Loucy (cell line): ENCODE measurements around the gene FREM3.

Source experiments
- H2AFZ ChIP-seq: fragments of 200-600 bp; sonication (generic); 2 replicates; pipeline ENCODE4 v1.6.0; 2016; ENCODE audit warnings: antibody characterized with exemption, mild to moderate bottlenecking, low read length, moderate library complexity
- H3F3A ChIP-seq: fragments of 200-600 bp; 2 replicates; pipeline ENCODE4 v1.6.0; 2016; ENCODE audit warnings: antibody characterized with exemption, low read depth, mild to moderate bottlenecking
- H3K27me3 ChIP-seq: fragments of 200-600 bp; sonication (generic); 2 replicates; pipeline ENCODE4 v1.6.1; 2014; ENCODE audit warnings: low read length, mild to moderate bottlenecking; ENCODE audit not compliant: insufficient read depth, poor library complexity, severe bottlenecking
- H3K36me3 ChIP-seq: fragments of 200-600 bp; sonication (generic); 2 replicates; pipeline ENCODE4 v1.6.1; 2016; ENCODE audit warnings: low read length; ENCODE audit not compliant: insufficient read depth
- H3K4me1 ChIP-seq: fragments of 200-600 bp; sonication (generic); 2 replicates; pipeline ENCODE4 v1.5.1; 2014; ENCODE audit warnings: low read length, mild to moderate bottlenecking; ENCODE audit not compliant: insufficient read depth, poor library complexity, severe bottlenecking
- H3K4me2 ChIP-seq: fragments of 200-600 bp; sonication (generic); 2 replicates; pipeline ENCODE4 v1.6.0; 2014; ENCODE audit warnings: antibody characterized with exemption, low read length, low read depth, mild to moderate bottlenecking; ENCODE audit not compliant: poor library complexity, severe bottlenecking
- H3K4me3 ChIP-seq: fragments of 200-600 bp; sonication (generic); 2 replicates; pipeline ENCODE4 v1.5.1; 2014; ENCODE audit warnings: low read length, mild to moderate bottlenecking, mixed read lengths; ENCODE audit not compliant: poor library complexity, severe bottlenecking
- H3K79me2 ChIP-seq: fragments of 200-600 bp; sonication (generic); 2 replicates; pipeline ENCODE4 v1.6.1; 2014; ENCODE audit warnings: low read length; ENCODE audit not compliant: insufficient read depth
- H3K9ac ChIP-seq: fragments of 200-600 bp; sonication (generic); 2 replicates; pipeline ENCODE4 v1.6.0; 2014; ENCODE audit warnings: mild to moderate bottlenecking, low read depth, low read length, moderate library complexity; ENCODE audit not compliant: poor library complexity, severe bottlenecking
- H3K9me2 ChIP-seq: fragments of 200-600 bp; sonication (generic); replicated peaks from 2 replicates; pipeline ENCODE4 v1.6.1; 2016; ENCODE audit warnings: low read depth, low read length, mixed read lengths
- H3K9me3 ChIP-seq: fragments of 200-600 bp; sonication (generic); 2 replicates; pipeline ENCODE4 v1.6.1; 2014; ENCODE audit warnings: mild to moderate bottlenecking, antibody characterized with exemption, low read length, low read depth; ENCODE audit not compliant: insufficient read depth
- H4K20me1 ChIP-seq: fragments of 200-600 bp; sonication (generic); 2 replicates; pipeline ENCODE4 v1.6.0; 2014; ENCODE audit warnings: antibody characterized with exemption, low read length, mild to moderate bottlenecking; ENCODE audit not compliant: insufficient read depth, poor library complexity, severe bottlenecking
- EZH2phosphoT487 ChIP-seq: fragments of 200-600 bp; IDR thresholded peaks from 2 replicates; pipeline ENCODE4 v1.6.1; 2018; ENCODE audit warnings: antibody characterized with exemption, mild to moderate bottlenecking, moderate library complexity, borderline replicate concordance
- TF ChIP-seq, protein P1 (sequence below): fragments of 200-600 bp; sonication (generic); conservative IDR thresholded peaks from 2 replicates; pipeline ENCODE4 v1.5.1; 2014; ENCODE audit warnings: mild to moderate bottlenecking, antibody characterized with exemption, low read length

Gene FREM3

GRCh38 chr4:143713553-143713952 lies 13.1 kb upstream of the FREM3 start:
- no peak overlapping the region for H3K4me3 ChIP-seq
- H3K36me3 ChIP-seq: no peaks in the 10 kb centered on the region
- no peaks in the 10 kb centered on the region for H3K9me3 ChIP-seq
- no peaks in the 10 kb centered on the region for H3F3A ChIP-seq
- TF ChIP-seq EZH2phosphoT487: no peak
- TF ChIP-seq, protein P1, sequence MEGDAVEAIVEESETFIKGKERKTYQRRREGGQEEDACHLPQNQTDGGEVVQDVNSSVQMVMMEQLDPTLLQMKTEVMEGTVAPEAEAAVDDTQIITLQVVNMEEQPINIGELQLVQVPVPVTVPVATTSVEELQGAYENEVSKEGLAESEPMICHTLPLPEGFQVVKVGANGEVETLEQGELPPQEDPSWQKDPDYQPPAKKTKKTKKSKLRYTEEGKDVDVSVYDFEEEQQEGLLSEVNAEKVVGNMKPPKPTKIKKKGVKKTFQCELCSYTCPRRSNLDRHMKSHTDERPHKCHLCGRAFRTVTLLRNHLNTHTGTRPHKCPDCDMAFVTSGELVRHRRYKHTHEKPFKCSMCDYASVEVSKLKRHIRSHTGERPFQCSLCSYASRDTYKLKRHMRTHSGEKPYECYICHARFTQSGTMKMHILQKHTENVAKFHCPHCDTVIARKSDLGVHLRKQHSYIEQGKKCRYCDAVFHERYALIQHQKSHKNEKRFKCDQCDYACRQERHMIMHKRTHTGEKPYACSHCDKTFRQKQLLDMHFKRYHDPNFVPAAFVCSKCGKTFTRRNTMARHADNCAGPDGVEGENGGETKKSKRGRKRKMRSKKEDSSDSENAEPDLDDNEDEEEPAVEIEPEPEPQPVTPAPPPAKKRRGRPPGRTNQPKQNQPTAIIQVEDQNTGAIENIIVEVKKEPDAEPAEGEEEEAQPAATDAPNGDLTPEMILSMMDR: no peak
- H3K4me1 ChIP-seq: no peaks in the 10 kb centered on the region
- no peaks in the 10 kb centered on the region for H4K20me1 ChIP-seq
- H3K9ac ChIP-seq: no peak overlapping the region
- H3K9me2 ChIP-seq: no peaks in the 10 kb centered on the region
- H3K27me3 ChIP-seq: no peaks in the 10 kb centered on the region
- no peaks in the 10 kb centered on the region for H3K79me2 ChIP-seq
- H3K4me2 ChIP-seq: no peak overlapping the region
- no peak overlapping the region for H2AFZ ChIP-seq

DNA sequence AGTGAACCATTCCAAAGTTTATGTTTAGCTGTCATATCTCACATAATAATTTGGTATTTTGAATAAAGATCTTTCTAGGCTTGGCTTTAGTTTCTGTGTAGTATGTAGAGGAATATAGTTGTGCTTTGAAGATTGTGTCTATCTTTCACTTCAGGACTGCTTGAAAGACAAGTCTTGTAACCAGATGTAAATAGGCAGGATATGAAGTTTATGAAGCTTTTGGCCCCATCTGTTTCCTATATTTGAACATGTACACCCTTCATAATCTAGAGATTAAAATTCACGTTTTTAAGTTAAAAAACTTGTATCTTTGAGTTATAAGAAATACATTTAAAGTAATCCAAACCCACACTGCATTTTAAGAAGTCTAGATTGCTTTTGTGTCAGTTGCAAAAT lies 11.7 kb upstream of the FREM3 start:
- H3K79me2 ChIP-seq: no peaks in the 10 kb centered on the region
- no peaks in the 10 kb centered on the region for H4K20me1 ChIP-seq
- no peaks in the 10 kb centered on the region for H3K9me3 ChIP-seq
- H2AFZ ChIP-seq: no peak overlapping the region
- no peaks in the 10 kb centered on the region for H3K9me2 ChIP-seq
- TF ChIP-seq, protein P1: no peak
- H3K27me3 ChIP-seq: no peaks in the 10 kb centered on the region
- H3F3A ChIP-seq: no peaks in the 10 kb centered on the region
- H3K4me3 ChIP-seq: no peak overlapping the region
- peak overlapping the region; percentile 19 for H3K4me2 ChIP-seq
- H3K4me1 ChIP-seq: no peaks in the 10 kb centered on the region
- H3K9ac ChIP-seq: no peak overlapping the region
- no peaks in the 10 kb centered on the region for H3K36me3 ChIP-seq

GRCh38 chr4:143711543-143712154 lies 11.2 kb upstream of the FREM3 start:
- no peaks in the 10 kb centered on the region for H4K20me1 ChIP-seq
- H3K4me3 ChIP-seq: no peak overlapping the region
- H3K36me3 ChIP-seq: no peaks in the 10 kb centered on the region
- H3K9me3 ChIP-seq: no peaks in the 10 kb centered on the region
- no peaks in the 10 kb centered on the region for H3K79me2 ChIP-seq
- no peaks in the 10 kb centered on the region for H3F3A ChIP-seq
- TF ChIP-seq, protein P1: peak; percentile 55
- TF ChIP-seq EZH2phosphoT487: no peak
- H2AFZ ChIP-seq: no peak overlapping the region
- H3K9ac ChIP-seq: no peak overlapping the region
- H3K4me2 ChIP-seq: peak overlapping the region; percentile 19
- H3K9me2 ChIP-seq: no peaks in the 10 kb centered on the region
- no peaks in the 10 kb centered on the region for H3K27me3 ChIP-seq
- no peaks in the 10 kb centered on the region for H3K4me1 ChIP-seq
